Left colon (tissue), 2 donors: Measurements from ENCODE around the gene RPE. TPM values are rescaled to one million over a fixed set of nuclear protein-coding genes. Genes with fewer than 3 reads are reported as not detected.

Experiments used
- ATAC-seq: fragments of 200-7000 bp; cut with Tn5 transposase; one replicate; pipeline ENCODE4 v1.9.1; 2020; ENCODE audit warnings: mild to moderate bottlenecking, moderate library complexity
- DNase-seq, 2 donors: peaks; one replicate each; pipeline ENCODE4 v3.0.0-alpha.2; 2020
- intact Hi-C, 2 donors: fragments of 100-400 bp; cut with DNase I in 1 of 2; cut with micrococcal nuclease in 1 of 2; formaldehyde crosslinking; loops; one replicate each; pipeline versions ENCODE4 v1.11.2 to v1.14.0; 2022; cut with DNase I, micrococcal nuclease
- long read RNA-seq: library from polyadenylated mRNA; unstranded; transcript quantifications from one replicate; pipeline ENCODE4 v2.0.0, GENCODE V29; 2021
- total RNA-seq, 2 donors: library from RNA; stranded (reverse); fragmentation: NEBNext Ultra II Directional; extraction: Animal tissue kit (Norgen Biotek cat#: 25700); gene quantifications; one replicate each; pipeline ENCODE4 v1.2.1, GENCODE V29; 2021
- donor health status: DM: no; HTN: no; CAD: no.
- donor health status: DM: yes; HTN: yes; CAD: no.

Gene RPE
- total RNA-seq, result 10 to 100 TPM; 39.8 to 46.3 TPM
- long read RNA-seq, transcript RPE-202 (6 exons, 2,569 nt), result major isoform, 55 of 77 reads
- long read RNA-seq, transcript RPE-205 (7 exons, 925 nt), result minor isoform, 8 of 77 reads
- long read RNA-seq, partial matches to known transcripts, result 0 of 77 reads
- long read RNA-seq, other reads (novel, unspliced or antisense), result 10 of 77 reads

DNA sequence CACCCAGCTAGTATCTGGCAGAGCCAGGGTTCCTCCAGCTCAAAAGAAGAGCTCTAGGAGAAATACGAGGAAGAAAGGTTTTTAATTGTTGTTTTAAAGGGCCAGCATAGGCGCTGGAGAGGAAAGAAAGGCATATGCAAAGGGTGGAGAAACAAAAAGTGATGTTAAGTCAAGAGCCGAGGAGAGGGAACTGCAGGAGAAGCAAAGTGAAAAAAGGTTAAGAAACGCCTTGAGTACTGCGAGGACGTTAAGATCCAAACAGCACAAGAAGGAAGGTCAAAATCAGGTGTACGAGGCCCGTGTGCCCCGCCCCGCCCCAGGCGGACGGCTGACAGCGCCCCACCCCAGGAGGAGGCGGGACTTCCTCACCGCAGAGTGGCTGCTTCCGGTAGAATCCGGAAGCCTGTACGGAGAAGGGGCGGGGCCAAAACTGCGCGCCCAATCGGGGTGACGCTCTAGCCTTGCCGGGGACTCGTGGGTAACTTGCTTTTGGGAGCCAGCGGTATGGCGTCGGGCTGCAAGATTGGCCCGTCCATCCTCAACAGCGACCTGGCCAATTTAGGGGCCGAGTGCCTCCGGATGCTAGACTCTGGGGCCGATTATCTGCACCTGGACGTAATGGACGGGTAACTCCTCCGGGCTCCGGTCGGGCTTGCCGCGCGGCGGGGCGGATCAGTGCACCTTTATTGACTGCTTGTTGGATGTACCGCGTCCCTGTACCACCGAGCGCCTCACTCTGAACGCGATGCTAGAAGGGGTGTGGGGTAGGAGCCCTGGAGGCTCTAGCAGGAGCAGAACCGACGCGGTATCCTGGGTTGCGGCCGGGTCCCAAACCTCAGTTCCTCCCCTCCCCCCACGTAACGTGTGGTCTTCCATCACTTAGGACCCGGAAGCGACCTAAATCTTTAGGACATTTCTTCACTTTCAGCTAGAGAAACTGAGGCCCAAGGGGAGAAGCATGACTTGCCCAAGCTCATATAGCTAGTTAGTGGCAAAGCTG, at the start of gene RPE:
RPE (plus strand) TSS at position 481 of the 1,000 bp plus-strand sequence; CDS start at position 505, 24 bp downstream.
- ATAC-seq (peak; percentile 100), DNase-seq (peak; percentile 97 to 99)
- intact Hi-C loops, result no loop called here

DNA sequence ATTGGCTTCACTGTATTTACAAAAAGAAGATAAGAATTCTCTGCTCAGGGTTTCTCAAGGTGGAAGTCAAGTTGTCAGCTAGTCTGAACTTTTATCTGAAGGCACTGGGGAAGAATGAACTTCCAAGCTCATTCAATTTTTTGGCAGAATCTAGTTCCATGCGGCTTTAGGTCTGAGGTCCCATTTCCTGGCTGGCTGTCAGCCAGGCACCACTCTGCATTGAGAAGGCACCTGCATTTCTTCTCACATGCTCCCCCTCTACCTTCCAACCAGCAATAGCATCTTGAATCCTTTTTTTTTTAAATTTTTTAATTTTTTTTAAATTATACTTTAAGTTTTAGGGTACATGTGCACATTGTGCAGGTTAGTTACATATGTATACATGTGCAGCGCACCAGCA, 46.2 kb upstream of the RPE start:
- DNase-seq, result no peak
- intact Hi-C loops, result no loop called here
- no peak for ATAC-seq

- no peak for ATAC-seq
- DNase-seq, result no peak
- intact Hi-C loops, result no loop called here
Observed at GRCh38 chr2:209958016-209958415, 44.4 kb upstream of the RPE start.

- DNase-seq (no peak), ATAC-seq (no peak)
- intact Hi-C loops, result loop anchor here in 1 of 2 donors (10.0 kb wide), 1 partner anchor 625 kb away; no protein-coding TSS in a partner anchor
Observed at GRCh38 chr2:209960045-209960444, 42.4 kb upstream of the RPE start.

- peak in 1 of 2 donors; percentile 47 for DNase-seq
- intact Hi-C loops, result loop anchor here in 1 of 2 donors (10.0 kb wide), 1 partner anchor 626 kb away; no protein-coding TSS in a partner anchor
- peak; percentile 67 for ATAC-seq
Observed at GRCh38 chr2:209960676-209961630, 41.5 kb upstream of the RPE start.

GRCh38 chr2:209965723-209966122, 36.7 kb upstream of the RPE start:
- DNase-seq (no peak), ATAC-seq (no peak)
- intact Hi-C loops, result loop anchor here in 1 of 2 donors (10.0 kb wide), 1 partner anchor 631 kb away; no protein-coding TSS in a partner anchor

DNA sequence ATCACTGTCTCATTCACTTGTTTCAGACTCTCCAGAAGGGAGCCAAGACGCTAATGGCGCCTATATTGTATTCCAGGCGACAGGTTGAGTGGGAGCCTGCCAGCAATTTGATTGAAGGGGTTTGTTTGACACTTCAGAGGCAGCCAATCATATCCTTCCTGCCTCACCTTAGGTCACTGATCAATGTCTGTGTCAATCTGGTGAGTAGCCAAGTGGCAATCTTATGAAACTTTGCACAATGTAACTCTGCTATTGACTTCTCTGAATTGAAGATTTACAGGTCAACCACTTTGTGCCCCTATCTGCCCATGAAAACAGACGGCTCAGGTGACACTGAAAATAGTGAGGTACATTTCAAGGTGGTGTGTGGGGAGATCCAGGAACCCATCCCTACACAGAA, 32.7 kb upstream of the RPE start:
- intact Hi-C loops, result loop anchor here (10.0 kb wide), 2 partner anchors 225 to 635 kb away; no protein-coding TSS in a partner anchor
- no peak for ATAC-seq
- no peak for DNase-seq

GRCh38 chr2:209970271-209970670, 32.2 kb upstream of the RPE start:
- intact Hi-C loops, result loop anchor here in 1 of 2 donors (10.0 kb wide), 1 partner anchor 225 kb away; no protein-coding TSS in a partner anchor
- ATAC-seq (no peak), DNase-seq (no peak)

GRCh38 chr2:209970711-209971110, 31.7 kb upstream of the RPE start:
- no peak for ATAC-seq
- intact Hi-C loops, result loop anchor here in 1 of 2 donors (10.0 kb wide), 1 partner anchor 224 kb away; no protein-coding TSS in a partner anchor
- no peak for DNase-seq

GRCh38 chr2:209973328-209973727, 29.1 kb upstream of the RPE start:
- DNase-seq (no peak), ATAC-seq (no peak)
- intact Hi-C loops, result loop anchor here in 1 of 2 donors (10.0 kb wide), 1 partner anchor 221 kb away; no protein-coding TSS in a partner anchor

GRCh38 chr2:209974576-209974975, 27.9 kb upstream of the RPE start:
- no peak for ATAC-seq
- intact Hi-C loops, result loop anchor here in 1 of 2 donors (10.0 kb wide), 1 partner anchor 220 kb away; no protein-coding TSS in a partner anchor

DNA sequence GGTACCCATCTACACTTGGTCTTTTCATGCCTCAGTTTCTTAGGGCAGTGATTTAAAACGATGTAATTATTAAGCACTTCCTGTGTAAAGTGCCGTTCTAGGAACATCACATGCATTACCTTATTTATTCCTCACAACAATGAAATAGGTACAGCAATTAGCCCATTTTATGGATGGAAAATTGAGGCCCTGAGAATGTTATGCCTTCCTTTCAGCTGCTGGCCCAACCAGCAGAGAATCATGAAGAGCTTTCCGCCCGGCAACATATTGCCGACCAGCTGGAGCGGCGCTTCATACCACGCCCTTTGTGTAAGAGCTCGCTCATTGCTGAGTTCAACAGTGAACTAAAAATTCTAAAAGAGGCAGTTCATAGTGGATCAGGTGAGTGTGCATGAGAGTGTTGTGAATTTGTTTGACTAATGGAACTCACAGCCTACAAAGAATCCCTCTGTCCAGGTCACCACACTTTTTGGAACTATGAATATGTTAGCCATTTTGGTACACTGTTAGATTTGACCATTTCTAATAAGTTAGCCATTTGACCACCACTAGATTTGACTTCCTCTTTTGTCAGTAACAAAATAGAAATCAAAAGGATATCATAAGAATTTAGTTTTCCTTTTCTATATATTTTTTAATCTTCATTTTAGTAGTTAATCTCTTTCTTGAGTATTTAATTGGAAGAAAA, 25.6 kb upstream of the RPE start:
- DNase-seq (no peak), ATAC-seq (no peak)
- intact Hi-C loops, result loop anchor here (5.0 to 10.0 kb wide), 2 partner anchors 218 to 220 kb away; no protein-coding TSS in a partner anchor

More at GRCh38 chr2:209974576-209974975, 27.9 kb upstream of the RPE start:
- DNase-seq, result no peak

DNA sequence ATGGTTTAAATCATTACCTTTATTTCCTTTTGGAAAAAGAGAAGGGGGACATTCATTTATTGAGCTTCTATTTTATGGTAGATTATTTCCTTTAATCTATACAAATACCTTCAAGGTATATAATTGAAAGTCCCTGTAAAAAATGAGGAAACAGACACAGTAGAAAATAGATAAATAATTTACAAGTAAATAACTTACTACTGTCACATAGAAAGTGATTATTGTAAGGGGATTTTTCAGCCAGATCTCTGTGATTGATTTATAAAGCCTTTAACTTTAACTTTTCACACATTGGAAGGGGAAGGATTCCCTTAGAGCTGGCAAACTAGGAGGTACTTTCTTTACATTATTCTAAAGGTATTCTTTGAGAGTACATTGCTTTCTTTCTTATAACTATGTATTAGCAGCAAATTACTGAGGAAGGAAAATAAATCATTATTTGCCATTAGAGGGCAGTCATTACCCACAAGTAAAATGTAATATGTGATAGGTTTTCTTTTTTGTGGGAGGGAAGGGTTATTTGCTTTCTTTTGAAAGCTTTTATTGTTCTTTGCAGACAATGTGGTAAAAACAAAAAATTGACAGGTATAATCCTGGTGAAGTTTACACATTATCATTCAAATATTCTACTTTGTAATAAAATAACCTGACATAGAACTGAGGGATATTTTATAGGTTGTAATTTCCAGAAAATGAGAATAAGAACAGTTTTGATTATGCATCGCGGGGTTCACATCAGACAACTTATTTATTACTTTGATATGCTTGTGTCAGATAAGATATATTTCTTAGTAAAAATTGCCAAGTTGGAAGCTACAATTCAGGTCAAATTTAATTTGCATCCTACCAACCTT, 24.8 kb upstream of the RPE start:
- intact Hi-C loops, result loop anchor here (5.0 to 10.0 kb wide), 2 partner anchors 217 to 220 kb away; no protein-coding TSS in a partner anchor
- no peak for ATAC-seq

DNA sequence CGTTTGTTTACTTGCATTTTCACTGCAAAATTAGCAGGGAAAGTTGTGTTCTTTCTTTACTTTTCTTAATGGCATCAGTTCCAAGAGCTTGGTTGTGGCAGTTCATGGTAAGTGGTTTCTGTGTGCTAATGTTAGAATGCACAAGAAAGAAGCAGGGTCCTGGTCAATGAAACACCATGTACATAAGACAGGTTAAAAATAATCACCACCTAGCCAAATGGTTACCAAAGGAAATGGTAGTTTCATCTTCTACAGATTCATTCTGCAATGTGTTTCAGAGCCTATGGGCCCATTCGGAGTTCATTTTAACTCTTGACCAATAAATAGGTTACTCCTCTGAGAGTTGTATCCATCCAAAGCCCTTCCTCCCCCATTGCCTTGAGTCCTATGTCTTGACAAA, 18.1 kb upstream of the RPE start:
- ATAC-seq (no peak), DNase-seq (no peak)
- intact Hi-C loops, result no loop called here

More for the DNA sequence above, 24.8 kb upstream of the RPE start:
- no peak for DNase-seq

DNA sequence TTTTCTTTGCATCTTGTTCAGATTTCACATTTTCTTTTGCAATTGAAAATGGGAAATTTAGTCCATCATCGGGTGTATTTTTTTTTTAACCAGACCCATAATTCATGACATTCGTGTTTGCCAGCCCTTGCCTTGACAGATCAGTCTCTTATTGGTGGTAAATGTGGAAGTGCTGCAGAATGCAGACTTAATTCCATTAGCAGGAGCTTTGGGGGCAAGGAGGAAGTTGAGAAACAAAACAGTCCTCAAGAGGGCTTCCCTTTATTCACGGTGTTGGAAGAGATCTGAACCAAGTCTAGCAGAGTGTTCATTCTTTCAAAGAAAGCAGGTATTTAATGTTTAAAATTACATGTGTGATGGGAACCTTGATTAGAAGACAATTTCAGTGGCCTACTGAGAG, 16.6 kb upstream of the RPE start:
- ATAC-seq (no peak), DNase-seq (no peak)
- intact Hi-C loops, result no loop called here

DNA sequence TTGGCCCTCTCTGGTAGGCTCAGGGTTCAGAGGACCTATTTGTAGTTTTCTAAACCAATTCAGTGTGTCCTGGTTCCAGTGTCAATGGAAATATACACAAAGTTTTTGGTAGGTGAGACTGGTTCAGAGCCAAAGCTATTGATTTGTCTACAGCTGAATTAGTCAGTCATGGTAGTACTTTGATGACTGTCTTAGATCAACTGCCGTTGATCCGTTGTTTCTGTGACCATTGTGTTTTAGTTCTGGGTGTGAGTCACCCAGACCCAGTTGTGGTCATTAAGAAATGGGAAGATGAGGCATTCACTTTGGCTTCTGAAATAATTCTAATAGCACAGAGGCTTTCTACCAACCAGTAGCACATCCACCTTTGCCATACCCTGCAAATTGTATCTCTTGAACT, 16.0 kb upstream of the RPE start:
- ATAC-seq, result no peak
- no peak for DNase-seq
- intact Hi-C loops, result no loop called here

DNA sequence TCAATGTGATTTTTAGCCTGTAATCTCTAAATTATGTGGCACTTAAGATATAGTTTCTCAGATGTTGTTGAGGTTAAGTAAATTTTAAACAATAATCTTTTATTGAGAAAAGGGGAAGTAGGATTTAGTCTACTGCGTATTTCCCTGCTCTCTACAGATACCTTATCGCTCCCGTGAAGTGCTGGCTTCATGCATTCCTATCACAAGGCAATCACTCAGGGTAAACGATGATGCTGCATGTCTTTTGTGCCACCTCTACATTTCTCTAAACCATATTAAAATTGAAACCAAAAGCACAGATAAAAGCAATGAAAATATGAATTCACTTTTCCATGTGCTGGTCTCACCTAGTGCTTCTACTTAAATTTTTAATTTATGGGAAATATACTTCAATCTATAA, 14.4 kb upstream of the RPE start:
- no peak for DNase-seq
- intact Hi-C loops, result no loop called here
- ATAC-seq, result no peak
